T-helper 9 cell (primary cell): ENCODE results near the gene USP49.
"Not testable (repeated sequence)": the region's sequence is repeated elsewhere in the genome, so short reads cannot be mapped to it uniquely, and the experiment has no call there.

Experiments
- DNase-seq: peaks from one replicate; pipeline ENCODE4 v3.0.0-alpha.2; 2020

The USP49 gene

DNA sequence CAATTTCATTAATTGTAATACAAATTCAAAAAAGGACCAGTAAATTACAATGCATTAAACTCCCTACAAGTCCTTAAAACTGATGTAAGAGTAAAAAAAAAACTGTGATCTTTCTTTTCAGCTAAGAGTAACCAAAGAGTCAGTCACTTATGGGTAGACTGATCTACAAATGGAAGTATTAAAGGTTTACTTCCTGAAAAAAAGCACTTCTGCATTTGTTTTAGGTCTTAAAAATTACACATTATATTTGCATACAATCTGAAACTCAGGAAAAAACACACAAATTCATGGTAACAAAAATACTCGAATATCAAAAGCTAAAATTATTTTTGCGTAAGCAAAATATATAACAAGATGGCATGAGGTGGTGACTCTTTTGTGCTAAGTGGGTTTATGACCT, 23.5 kb downstream of the USP49 start:
- DNase-seq: no peak

DNA sequence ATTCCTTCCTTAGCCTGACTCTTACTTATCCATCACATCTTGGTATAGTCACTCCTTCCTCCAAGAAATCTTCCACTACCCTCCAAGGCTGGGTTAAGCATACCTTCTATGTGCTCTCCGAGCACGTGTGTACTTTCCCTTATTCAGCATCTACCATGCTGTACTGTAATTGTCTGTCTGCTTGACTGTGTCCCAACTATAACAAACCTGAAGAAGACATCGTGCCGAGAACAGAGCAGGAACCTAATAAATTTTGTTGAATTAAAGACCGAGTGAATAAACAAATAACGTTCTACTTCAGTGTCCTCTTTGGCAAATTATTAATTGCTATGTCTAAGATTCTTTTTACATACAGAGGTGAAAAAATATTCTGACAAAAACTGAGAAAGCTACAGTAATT, 35.8 kb downstream of the USP49 start:
- DNase-seq: no peak

DNA sequence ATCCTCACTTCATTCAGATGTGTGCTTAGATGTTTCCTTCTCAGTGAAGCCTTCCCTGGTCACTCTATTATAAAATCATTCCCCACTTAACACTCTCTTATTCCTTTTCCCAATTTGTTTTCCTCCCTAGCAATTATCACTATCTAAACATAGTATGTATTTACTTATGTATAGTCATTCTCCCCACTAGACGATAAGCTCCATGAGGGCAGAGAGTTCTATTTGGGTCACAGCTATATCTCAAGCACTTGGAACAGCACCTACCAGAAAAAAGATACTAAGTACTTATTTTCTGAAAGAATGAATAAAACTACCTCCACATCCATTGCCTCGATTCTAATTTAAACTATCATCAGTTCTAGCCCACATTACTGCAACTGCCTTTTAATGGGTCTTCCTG, 36.5 kb downstream of the USP49 start:
- DNase-seq: no peak

DNA sequence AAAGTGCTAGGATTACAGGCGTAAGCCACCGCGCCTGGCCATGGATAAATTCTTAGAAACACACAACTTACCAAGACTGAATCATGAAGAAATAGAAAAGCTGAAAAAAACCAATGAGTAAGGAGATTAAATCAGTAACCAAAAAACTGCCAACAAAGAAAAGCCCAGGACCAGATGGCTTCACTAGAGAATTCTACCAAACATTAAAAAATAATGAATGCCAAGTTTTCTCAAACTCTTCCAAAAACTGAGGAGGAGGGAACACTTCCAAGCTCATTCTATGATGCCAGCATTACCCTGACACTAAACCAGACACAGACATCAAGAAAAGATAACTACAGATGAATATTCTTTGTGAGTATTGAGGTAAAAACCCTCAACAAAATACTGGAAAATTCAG, 44.3 kb downstream of the USP49 start:
- DNase-seq: no peak

DNA sequence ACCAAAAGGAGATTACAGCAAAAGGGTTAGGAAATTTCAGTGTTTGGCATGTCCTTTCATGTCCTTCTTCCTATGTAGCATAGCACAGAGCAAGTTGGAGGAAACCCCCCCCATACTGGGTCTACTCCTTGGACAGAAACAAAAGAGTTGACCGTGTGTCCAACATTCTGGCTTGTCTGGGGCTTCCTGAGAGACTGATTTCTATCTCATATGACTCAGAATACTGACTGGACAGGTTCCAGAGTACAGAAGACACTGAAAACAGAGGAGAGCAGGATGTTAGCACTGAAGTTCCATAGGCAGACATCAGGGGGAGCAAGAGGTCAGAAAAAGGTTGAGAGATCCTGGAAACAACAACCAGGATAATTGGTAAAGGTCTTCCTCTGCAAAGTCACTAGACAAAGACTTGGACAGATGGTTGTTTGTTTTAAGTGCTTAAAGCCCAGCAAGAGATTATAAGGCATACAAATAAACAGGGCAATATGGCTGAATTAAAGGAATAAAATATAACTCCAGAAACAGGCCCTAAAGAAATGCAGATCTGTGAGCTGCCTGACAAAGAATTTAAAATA, 48.4 kb downstream of the USP49 start:
- DNase-seq: peak; percentile 37

GRCh38 chr6:41843178-41843577, 52.0 kb downstream of the USP49 start:
- DNase-seq: no peak

GRCh38 chr6:41840326-41840725, 54.8 kb downstream of the USP49 start:
- no peak for DNase-seq

GRCh38 chr6:41836660-41837052, 58.5 kb downstream of the USP49 start:
- DNase-seq: no peak

DNA sequence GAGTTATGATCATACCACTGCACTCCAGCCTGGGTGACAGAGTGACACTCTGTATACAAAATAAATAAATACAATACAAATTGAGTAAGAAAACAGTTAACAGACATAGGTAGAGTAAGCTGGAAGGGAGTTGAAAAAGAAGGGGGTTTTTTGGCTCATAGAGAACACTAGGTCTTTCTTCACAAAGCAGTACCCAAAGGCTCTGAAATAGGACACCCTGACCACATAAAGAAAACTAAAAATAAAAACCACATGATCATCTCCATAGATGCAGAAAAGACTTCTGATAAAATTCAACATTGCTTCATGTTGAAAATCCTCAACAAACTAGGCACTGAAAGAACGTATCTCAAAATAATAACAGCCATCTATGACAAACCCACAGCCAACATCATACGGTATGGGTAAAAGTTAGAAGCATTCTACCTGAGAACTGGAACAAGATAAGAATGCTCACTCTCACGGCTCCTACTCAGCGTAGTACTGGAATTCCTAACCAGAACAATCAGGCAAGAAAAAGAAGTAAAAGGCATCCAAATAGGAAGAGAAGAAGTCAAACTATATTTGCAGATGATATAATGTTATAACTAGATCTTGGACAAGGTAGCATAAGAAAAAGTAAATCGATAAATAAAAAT, 59.0 kb downstream of the USP49 start:
- DNase-seq: no peak

GRCh38 chr6:41832263-41832662, 62.9 kb downstream of the USP49 start:
- DNase-seq: no peak

- no peak for DNase-seq
Measured at GRCh38 chr6:41826343-41827022, 68.7 kb downstream of the USP49 start.

DNA sequence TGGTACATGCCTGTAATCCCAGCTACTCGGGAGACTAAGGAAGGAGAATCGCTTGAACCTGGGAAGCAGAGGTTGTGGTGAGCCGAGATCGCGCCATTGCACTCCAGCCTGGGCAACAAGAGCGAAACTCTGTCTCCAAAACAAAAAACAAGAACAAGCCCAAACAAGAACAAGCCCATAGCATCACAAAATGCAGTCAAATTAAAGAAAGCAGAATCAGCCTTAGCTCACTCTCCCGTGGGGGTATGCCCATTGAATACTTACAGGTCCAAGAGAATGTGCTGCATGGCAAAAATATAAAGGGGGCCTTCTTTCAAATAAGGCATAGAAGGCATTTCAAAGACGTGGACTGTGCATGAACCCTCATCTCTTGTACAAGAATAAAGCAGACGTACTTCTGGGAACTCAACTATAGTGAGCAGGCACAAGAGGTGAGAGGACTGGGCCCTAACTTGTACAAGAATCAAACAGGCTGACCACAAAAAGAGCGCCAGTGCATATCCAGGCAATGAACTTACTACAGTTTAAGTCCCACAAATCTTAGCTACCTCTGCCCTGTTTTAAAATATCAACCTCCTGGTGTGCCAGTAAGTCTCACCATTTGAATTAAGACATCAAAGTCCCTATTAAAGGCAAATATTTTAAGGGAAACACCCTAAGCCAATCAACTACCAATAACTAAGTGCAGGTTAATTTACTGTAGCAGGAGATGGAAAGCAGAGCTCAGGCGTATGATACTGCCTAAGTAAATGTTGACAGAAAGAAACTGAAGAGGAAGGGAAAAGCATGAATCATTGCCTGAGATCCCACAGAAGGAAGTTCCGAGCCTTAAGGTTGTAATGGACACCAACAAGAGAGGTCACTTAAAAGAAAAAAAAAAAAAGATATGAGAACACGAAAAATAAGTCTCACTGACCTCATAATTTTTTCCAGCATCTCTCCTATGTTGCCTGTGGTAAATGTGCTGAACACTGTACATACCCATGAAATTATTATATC, 70.3 kb downstream of the USP49 start:
- DNase-seq: no peak

DNA sequence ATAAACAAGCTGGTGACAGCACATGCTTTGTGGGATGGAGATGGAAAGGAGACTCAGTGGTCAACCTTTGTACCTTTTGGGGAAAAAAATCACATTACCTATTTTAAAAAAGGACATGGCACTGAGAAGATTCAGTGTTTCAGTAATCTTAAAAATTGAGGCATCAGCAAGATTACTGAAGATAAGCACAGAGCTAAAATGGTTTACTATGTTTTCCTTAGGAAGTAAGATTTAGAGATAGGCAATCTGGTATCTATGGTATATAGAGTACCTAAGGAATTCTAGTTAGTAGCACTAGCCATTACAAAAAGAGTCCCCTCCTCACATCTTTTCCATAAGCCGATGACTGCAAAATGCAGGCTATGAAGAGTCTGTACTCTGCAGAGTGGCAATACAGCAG, 72.0 kb downstream of the USP49 start:
- no peak for DNase-seq

DNA sequence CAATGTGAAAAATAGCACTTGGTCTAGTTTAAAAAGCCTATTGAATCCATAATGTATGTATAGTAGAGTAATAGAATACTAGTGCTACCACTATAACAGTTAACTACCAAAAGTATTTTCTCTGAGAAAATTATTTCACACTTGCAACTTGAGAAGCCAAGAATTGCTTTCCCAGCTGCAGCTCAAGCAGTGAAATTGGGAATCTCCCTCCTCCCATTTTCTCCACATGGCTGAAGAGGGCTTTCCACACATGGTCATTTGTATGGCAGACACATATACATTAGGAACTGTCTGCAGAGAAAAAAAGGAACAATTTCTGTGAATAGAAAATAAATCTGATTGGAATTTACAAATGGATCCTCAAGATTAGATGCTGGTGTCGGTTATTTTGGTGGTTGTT, 73.2 kb downstream of the USP49 start:
- no peak for DNase-seq

- DNase-seq: no peak
Measured at GRCh38 chr6:41821266-41821665, 73.9 kb downstream of the USP49 start.

DNA sequence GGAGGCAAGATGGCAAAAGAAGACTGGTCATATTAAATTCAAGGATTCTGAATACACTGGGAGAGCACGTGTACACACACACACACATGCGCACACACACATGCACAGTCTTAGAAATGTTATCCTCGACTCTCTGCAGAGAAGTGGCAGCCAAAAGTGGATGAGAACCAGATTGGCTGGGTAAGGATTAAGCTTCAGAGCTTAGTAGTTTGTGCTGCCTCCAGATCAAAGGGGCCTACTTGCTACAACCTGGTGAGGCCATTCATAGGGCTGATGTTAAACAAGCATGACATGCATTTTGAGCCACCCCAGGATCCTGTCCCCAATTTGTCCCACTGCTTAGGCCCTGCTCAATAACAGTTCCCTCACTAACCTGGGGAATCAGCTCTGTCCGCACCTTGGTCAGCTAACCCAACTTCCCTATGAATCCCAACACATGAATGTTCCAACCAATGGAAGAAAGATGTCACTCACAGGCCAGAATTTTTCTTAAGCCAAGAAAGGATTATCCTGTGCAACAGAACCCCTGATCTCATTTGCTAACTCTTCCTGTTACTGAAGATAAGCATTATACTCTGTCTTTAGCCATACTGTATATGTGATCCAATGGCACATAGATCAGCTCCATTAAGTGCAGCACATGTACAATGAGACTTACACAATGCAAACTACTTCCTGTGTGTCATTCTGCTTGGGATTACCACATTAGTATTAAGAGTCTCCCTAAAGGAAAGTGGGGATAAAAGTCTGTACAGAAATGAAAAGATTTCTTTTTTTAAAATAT, 76.7 kb downstream of the USP49 start:
- no peak for DNase-seq

GRCh38 chr6:41815587-41815986, 79.6 kb downstream of the USP49 start:
- DNase-seq: no peak

GRCh38 chr6:41814629-41815028, 80.5 kb downstream of the USP49 start:
- no peak for DNase-seq

- DNase-seq: no peak
Measured at GRCh38 chr6:41813956-41814355, 81.2 kb downstream of the USP49 start.

- no peak for DNase-seq
Measured at GRCh38 chr6:41813469-41813868, 81.7 kb downstream of the USP49 start.

DNA sequence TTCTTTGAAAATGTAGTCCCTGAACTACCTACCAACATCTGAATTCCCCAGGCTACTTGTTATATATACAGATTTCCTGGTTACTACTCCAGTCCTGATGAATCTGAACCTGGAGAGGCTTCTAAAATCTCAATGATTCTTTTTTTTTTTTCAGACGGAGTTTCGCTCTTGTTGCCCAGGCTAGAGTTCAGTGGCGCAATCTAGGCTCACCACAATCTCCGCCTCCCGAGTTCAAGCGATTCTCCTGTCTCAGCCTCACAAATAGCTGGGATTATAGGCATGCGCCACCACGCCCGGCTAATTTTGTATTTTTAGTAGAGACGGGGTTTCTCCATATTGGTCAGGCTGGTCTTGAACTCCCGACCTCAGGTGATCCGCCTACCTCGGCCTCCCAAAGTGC, 83.2 kb downstream of the USP49 start:
- DNase-seq: not testable (repeated sequence)

- DNase-seq: no peak
Measured at GRCh38 chr6:41811095-41811494, 84.1 kb downstream of the USP49 start.
